CD4-positive, alpha-beta T cell (primary cell): Measurements from ENCODE around the gene SRP9. TPM values are rescaled to one million over a fixed set of nuclear protein-coding genes. Genes with fewer than 3 reads are reported as not detected.
"Not testable (repeated sequence)": the region's sequence is repeated elsewhere in the genome, so short reads cannot be mapped to it uniquely, and the experiment has no call there.

Experiments used
- ATAC-seq: fragments of 200-7000 bp; cut with Tn5 transposase; one replicate; pipeline ENCODE4 v1.10.0; 2022; ENCODE audit warnings: mild to moderate bottlenecking; ENCODE audit not compliant: poor library complexity
- CTCF ChIA-PET: fragments of 350-600 bp; sonication (Branson Sonifier 250); formaldehyde crosslinking; loops from one replicate; lab custom pipeline; 2021; ENCODE audit warnings: antibody characterized with exemption, inconsistent platforms; lab: Charles Lee
- POLR2A ChIA-PET: fragments of 350-600 bp; sonication (Branson Sonifier 250); formaldehyde crosslinking; loops from one replicate; lab custom pipeline; 2021; ENCODE audit warnings: antibody characterized with exemption, inconsistent platforms; lab: Charles Lee
- DNase-seq, 14 experiments: peaks; one replicate each; pipeline ENCODE4 v3.0.0-alpha.2; 2013 to 2020; ENCODE audit warnings: mixed read lengths in 2 of 14
- H3K27ac ChIP-seq, 2 donors: one replicate each; pipeline versions ENCODE4 v1.5.1 to v1.7.0; 2013; ENCODE audit warnings: low read length in 2 of 2, low read depth in 1 of 2, mild to moderate bottlenecking in 1 of 2
- H3K27me3 ChIP-seq, 2 experiments: 1 replicate in 1 of 2; 2 replicates in 1 of 2; pipeline versions ENCODE4 v1.6.1 to v1.7.0; 2013; ENCODE audit warnings: low read length in 2 of 2, control low read depth in 1 of 2, mild to moderate bottlenecking in 1 of 2, moderate library complexity in 1 of 2; ENCODE audit not compliant: insufficient read depth in 2 of 2, control insufficient read depth in 1 of 2
- H3K36me3 ChIP-seq: one replicate; pipeline ENCODE4 v1.6.1; 2013; ENCODE audit warnings: low read length, control low read depth; ENCODE audit not compliant: insufficient read depth
- H3K4me1 ChIP-seq: one replicate; pipeline ENCODE4 v1.6.1; 2013; ENCODE audit warnings: low read length, control low read depth; ENCODE audit not compliant: insufficient read depth
- H3K4me3 ChIP-seq: one replicate; pipeline ENCODE4 v1.5.1; 2013; ENCODE audit warnings: mild to moderate bottlenecking, low read length, moderate library complexity
- H3K9me3 ChIP-seq, 2 experiments: 1 replicate in 1 of 2; 2 replicates in 1 of 2; pipeline versions ENCODE4 v1.6.1 to v1.7.0; 2013; ENCODE audit warnings: low read length in 2 of 2, mild to moderate bottlenecking in 2 of 2, control low read depth in 1 of 2, moderate library complexity in 1 of 2; ENCODE audit not compliant: control insufficient read depth in 1 of 2, insufficient read depth in 1 of 2
- H3K27ac Mint-ChIP-seq: one replicate; pipeline ENCODE4 v1.8.0; 2020; ENCODE audit warnings: mixed read lengths
- H3K27me3 Mint-ChIP-seq: one replicate; pipeline ENCODE4 v1.8.0; 2021; ENCODE audit warnings: mixed read lengths
- H3K36me3 Mint-ChIP-seq: one replicate; pipeline ENCODE4 v1.8.0; 2021; ENCODE audit warnings: low read depth, mixed read lengths
- H3K4me1 Mint-ChIP-seq: one replicate; pipeline ENCODE4 v1.8.0; 2021; ENCODE audit warnings: low read depth, mixed read lengths
- H3K4me3 Mint-ChIP-seq: one replicate; pipeline ENCODE4 v1.8.0; 2020; ENCODE audit warnings: mild to moderate bottlenecking, mixed read lengths
- H3K9me3 Mint-ChIP-seq: one replicate; pipeline ENCODE4 v1.8.0; 2020; ENCODE audit warnings: mixed read lengths
- CTCF ChIP-seq: fragments of 200-600 bp; IDR thresholded peaks from one replicate; pipeline ENCODE4 v1.8.0; 2022; ENCODE audit warnings: antibody characterized with exemption, mild to moderate bottlenecking
- intact Hi-C, 2 experiments: fragments of 100-400 bp; cut with DNase I in 1 of 2; cut with micrococcal nuclease in 1 of 2; formaldehyde crosslinking; loops; one replicate each; pipeline versions ENCODE4 v1.15.1 to v1.9.0; 2023 to 2025; cut with DNase I, micrococcal nuclease
- total RNA-seq, 174 experiments: library from RNA in 2 of 174; stranded (reverse) in 2 of 174; gene quantifications; one replicate each; pipeline ENCODE4 v1.2.3 and lab custom pipeline; 2021 to 2026

Gene SRP9
- total RNA-seq, 2 experiments from 2014 or later = 63.7 to 69.8 TPM

- H3K36me3 ChIP-seq = no peaks in the 10 kb centered on the region
- H3K27ac Mint-ChIP-seq = no peak overlapping the region
- no peak overlapping the region for H3K27ac ChIP-seq
- no peak overlapping the region for H3K4me3 Mint-ChIP-seq
- intact Hi-C loops = no loop called here
- ChIA-PET POLR2A (interaction anchor here (1.6 to 5.0 kb wide), 2 partner anchors 23 to 35 kb away, joined by 6 to 42 read pairs; partner anchors contain the start of gene SRP9), CTCF (no interaction called here)
- no peaks in the 10 kb centered on the region for H3K27me3 ChIP-seq
- no peak for TF ChIP-seq CTCF
- no peak for ATAC-seq
- H3K4me3 ChIP-seq = no peak overlapping the region
- H3K4me1 ChIP-seq = peaks cover 10% of the 10 kb centered on the region
- no peaks in the 10 kb centered on the region for H3K27me3 Mint-ChIP-seq
- no peaks in the 10 kb centered on the region for H3K9me3 Mint-ChIP-seq
- no peaks in the 10 kb centered on the region for H3K9me3 ChIP-seq
- DNase-seq = no peak
- no peaks in the 10 kb centered on the region for H3K36me3 Mint-ChIP-seq
- H3K4me1 Mint-ChIP-seq = no peaks in the 10 kb centered on the region
Observed at GRCh38 chr1:225812488-225813213, 35.0 kb downstream of the SRP9 start.

GRCh38 chr1:225813214-225813964, 35.8 kb downstream of the SRP9 start:
- CTCF ChIA-PET = no interaction called here

GRCh38 chr1:225814381-225814780, 36.8 kb downstream of the SRP9 start:
- Mint-ChIP-seq H3K4me3 (no peak overlapping the region), H3K36me3 (no peaks in the 10 kb centered on the region), H3K4me1 (no peaks in the 10 kb centered on the region), H3K27me3 (no peaks in the 10 kb centered on the region), H3K27ac (no peak overlapping the region), H3K9me3 (no peaks in the 10 kb centered on the region)
- CTCF ChIA-PET = no interaction called here
- Histone ChIP-seq H3K4me1 (peaks cover 9% of the 10 kb centered on the region), H3K27ac (no peak overlapping the region), H3K27me3 (no peaks in the 10 kb centered on the region), H3K36me3 (no peaks in the 10 kb centered on the region), H3K9me3 (no peaks in the 10 kb centered on the region), H3K4me3 (no peak overlapping the region)
- TF ChIP-seq CTCF = no peak
- ATAC-seq (no peak), DNase-seq (no peak)
- intact Hi-C loops = no loop called here
- POLR2A ChIA-PET = interaction anchor here (0.6 to 1.7 kb wide), 3 partner anchors 36 to 137 kb away, joined by 3 to 4 read pairs (median 3); no protein-coding TSS in a partner anchor

More at GRCh38 chr1:225813214-225813964, 35.8 kb downstream of the SRP9 start:
- POLR2A ChIA-PET = interaction anchor here (0.8 to 1.7 kb wide), 2 partner anchors 35 to 36 kb away, joined by 3 read pairs; no protein-coding TSS in a partner anchor
- no peak overlapping the region for H3K4me3 ChIP-seq
- DNase-seq (no peak), ATAC-seq (no peak)
- intact Hi-C loops = no loop called here
- no peaks in the 10 kb centered on the region for H3K27me3 Mint-ChIP-seq
- no peaks in the 10 kb centered on the region for H3K27me3 ChIP-seq
- H3K4me1 Mint-ChIP-seq = no peaks in the 10 kb centered on the region
- no peak overlapping the region for H3K27ac ChIP-seq
- H3K9me3 ChIP-seq = no peaks in the 10 kb centered on the region
- no peaks in the 10 kb centered on the region for H3K9me3 Mint-ChIP-seq
- no peak overlapping the region for H3K27ac Mint-ChIP-seq
- no peak for TF ChIP-seq CTCF
- no peaks in the 10 kb centered on the region for H3K36me3 Mint-ChIP-seq
- no peak overlapping the region for H3K4me3 Mint-ChIP-seq
- peaks cover 10% of the 10 kb centered on the region for H3K4me1 ChIP-seq
- no peaks in the 10 kb centered on the region for H3K36me3 ChIP-seq

GRCh38 chr1:225815090-225815489, 37.5 kb downstream of the SRP9 start:
- DNase-seq, H3K27me3 ChIP-seq, H3K36me3 ChIP-seq, intact Hi-C loops, H3K9me3 ChIP-seq, H3K9me3 Mint-ChIP-seq, H3K36me3 Mint-ChIP-seq, H3K4me1 Mint-ChIP-seq, H3K27ac Mint-ChIP-seq, H3K27me3 Mint-ChIP-seq, ATAC-seq, CTCF ChIA-PET, H3K4me3 ChIP-seq, H3K4me1 ChIP-seq, POLR2A ChIA-PET, H3K4me3 Mint-ChIP-seq, H3K27ac ChIP-seq: not testable (repeated sequence)
